H1 (cell line): Measurements from ENCODE around the gene OPA3. TPM values are rescaled to one million over a fixed set of nuclear protein-coding genes. Genes with fewer than 3 reads are reported as not detected.

Experiments used
- POU5F1 ChIP-seq: IDR thresholded peaks from 2 replicates; pipeline ENCODE4 v1.6.1; 2011; ENCODE audit warnings: low read depth, mild to moderate bottlenecking, low read length, moderate library complexity
- RFX5 ChIP-seq: IDR thresholded peaks from 2 replicates; pipeline ENCODE4 v1.6.1; 2011; ENCODE audit warnings: low read depth, low read length, improper control_type of control experiment, borderline replicate concordance
- TBP ChIP-seq: IDR thresholded peaks from 2 replicates; pipeline ENCODE4 v1.6.1; 2011; ENCODE audit warnings: low read depth, low read length, improper control_type of control experiment
- polyA plus RNA-seq, 7 experiments: library from polyadenylated mRNA; depleted of rRNA in 3 of 7; stranded (reverse) in 5 of 7; unstranded in 2 of 7; fragments of >200 nt in 5 of 7; fragments of 200-250 nt in 2 of 7; gene quantifications; 1 replicate in 5 of 7; 2 replicates in 1 of 7; 4 replicates in 1 of 7; pipeline versions ENCODE4 v1.2.1 to v1.2.3, GENCODE V29; 2011 to 2013; ENCODE audit warnings: missing spikeins in 2 of 7, mixed read lengths in 2 of 7
- total RNA-seq: library from RNA; stranded (reverse); fragmentation: NEBNext Ultra II Directional; extraction: Animal tissue kit (Norgen Biotek cat#: 25700); gene quantifications from 2 replicates; pipeline ENCODE4 v1.2.1, GENCODE V29; 2021
- TF ChIP-seq, protein P1 (sequence below): IDR thresholded peaks from 2 replicates; pipeline ENCODE4 v1.6.1; 2011; ENCODE audit warnings: low read length, improper control_type of control experiment

The OPA3 gene
- total and polyA plus RNA-seq, 2 of the 8 experiments (the other 6 are each of a cell fraction or from before 2014, with no cell fraction given), result 12.5 to 14.5 TPM

DNA sequence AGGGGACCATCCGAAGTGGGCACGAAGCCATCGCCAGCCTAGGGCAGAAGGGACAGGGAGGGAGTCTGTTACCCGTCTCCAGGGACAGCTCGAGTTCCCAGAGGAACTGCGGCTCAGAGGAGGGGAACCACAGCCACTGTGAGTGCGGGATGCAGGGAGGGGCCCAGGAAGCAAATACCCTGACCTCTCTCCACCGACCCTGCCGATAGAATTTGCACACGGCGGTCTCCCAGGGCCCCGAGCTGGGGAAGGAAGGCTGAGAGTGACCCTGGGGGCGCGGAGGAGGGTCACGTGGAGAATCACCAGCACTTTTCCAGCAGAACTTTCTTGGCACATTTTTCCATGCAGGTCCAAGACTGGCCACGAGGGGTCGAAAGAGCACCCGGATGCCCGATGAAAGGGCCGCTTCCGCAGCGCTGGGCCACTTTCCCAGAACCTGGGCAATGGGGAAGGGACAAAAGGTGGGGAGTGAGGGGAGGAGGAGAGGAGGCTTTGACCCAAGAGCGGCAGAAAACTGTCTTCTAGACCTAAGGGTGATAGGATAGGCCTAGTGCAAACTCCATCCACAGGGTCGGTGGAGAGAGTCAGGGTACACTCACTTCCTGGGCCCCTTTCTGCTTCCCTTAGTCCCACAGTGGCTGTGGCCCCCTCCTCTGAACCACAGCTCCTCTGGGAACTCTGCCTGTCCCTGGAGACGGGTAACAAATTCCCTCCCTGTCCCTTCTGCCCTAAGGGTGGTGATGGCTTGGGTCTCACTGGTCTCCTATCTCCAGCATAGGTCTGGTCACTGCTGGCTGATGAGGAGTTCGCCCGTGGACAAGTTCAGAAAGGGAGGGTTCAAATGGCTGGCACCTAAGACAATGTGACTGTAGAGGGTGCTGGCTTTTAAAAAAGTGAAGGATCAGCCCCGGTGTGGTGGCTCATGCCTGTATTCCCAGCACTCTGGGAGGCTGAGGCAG lies 22.7 kb upstream of the OPA3 start (continued):
- TF ChIP-seq, protein P1, sequence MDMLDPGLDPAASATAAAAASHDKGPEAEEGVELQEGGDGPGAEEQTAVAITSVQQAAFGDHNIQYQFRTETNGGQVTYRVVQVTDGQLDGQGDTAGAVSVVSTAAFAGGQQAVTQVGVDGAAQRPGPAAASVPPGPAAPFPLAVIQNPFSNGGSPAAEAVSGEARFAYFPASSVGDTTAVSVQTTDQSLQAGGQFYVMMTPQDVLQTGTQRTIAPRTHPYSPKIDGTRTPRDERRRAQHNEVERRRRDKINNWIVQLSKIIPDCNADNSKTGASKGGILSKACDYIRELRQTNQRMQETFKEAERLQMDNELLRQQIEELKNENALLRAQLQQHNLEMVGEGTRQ, result peak; percentile 92
- TF ChIP-seq RFX5, result no peak
- TF ChIP-seq POU5F1, result no peak
- peak; percentile 59 for TF ChIP-seq TBP
